PC-9 (cell line): ENCODE measurements around the gene FZD8. TPM values are rescaled to one million over a fixed set of nuclear protein-coding genes. Genes with fewer than 3 reads are reported as not detected.
A peak's percentile ranks its signal among the peaks of the same experiment; 100 is the strongest.

ENCODE experiments used
- BruUV-seq: library from RNA; stranded (reverse); fragments of 400-500 nt; replicated peaks from 2 replicates; lab custom pipeline; 2021; lab: Mats Ljungman, UMichigan
- CTCF ChIA-PET: fragments of 300-600 bp; sonication (Branson Sonifier 250); formaldehyde crosslinking; loops from one replicate; lab custom pipeline; 2022; ENCODE audit warnings: antibody characterized with exemption; lab: Charles Lee
- POLR2A ChIA-PET: fragments of 300-600 bp; sonication (Branson Sonifier 250); formaldehyde crosslinking; loops from one replicate; lab custom pipeline; 2022; ENCODE audit warnings: antibody characterized with exemption; ENCODE audit not compliant: unreplicated experiment; lab: Charles Lee
- DNase-seq, 2 experiments: peaks; one replicate each; pipeline versions ENCODE4 v3.0.0 to v3.0.0-alpha.2; 2015 to 2022; ENCODE audit warnings: mixed read lengths in 1 of 2
- H2AFZ ChIP-seq: fragments of 200-600 bp; sonication (generic); 2 replicates; pipeline ENCODE4 v1.8.1; 2017; ENCODE audit warnings: antibody characterized with exemption
- H3F3A ChIP-seq: fragments of 200-600 bp; sonication (generic); 2 replicates; pipeline ENCODE4 v1.8.1; 2017; ENCODE audit warnings: antibody characterized with exemption, mild to moderate bottlenecking, low read depth; ENCODE audit not compliant: insufficient read depth
- H3K27ac ChIP-seq: fragments of 200-600 bp; sonication (generic); 2 replicates; pipeline ENCODE4 v1.6.1; 2016; ENCODE audit warnings: mixed run types
- H3K27me3 ChIP-seq: fragments of 200-600 bp; sonication (generic); 2 replicates; pipeline ENCODE4 v1.6.1; 2016; ENCODE audit warnings: low read depth, mixed run types; ENCODE audit not compliant: insufficient read depth
- H3K36me3 ChIP-seq: fragments of 200-600 bp; sonication (generic); 2 replicates; pipeline ENCODE4 v1.6.1; 2016; ENCODE audit warnings: low read depth, mixed run types
- H3K4me1 ChIP-seq: fragments of 200-600 bp; sonication (generic); replicated peaks from 2 replicates; pipeline ENCODE4 v1.6.1; 2016; ENCODE audit warnings: mixed run types; ENCODE audit not compliant: insufficient read depth
- H3K4me2 ChIP-seq: fragments of 200-600 bp; sonication (generic); 2 replicates; pipeline ENCODE4 v1.6.1; 2017; ENCODE audit warnings: mixed run types
- H3K4me3 ChIP-seq: fragments of 200-600 bp; sonication (generic); 2 replicates; pipeline ENCODE4 v1.6.1; 2016; ENCODE audit warnings: mixed run types
- H3K79me2 ChIP-seq: fragments of 200-600 bp; sonication (generic); 2 replicates; pipeline ENCODE4 v1.6.1; 2017; ENCODE audit warnings: low read depth, mixed run types
- H3K9me2 ChIP-seq: fragments of 200-600 bp; sonication (generic); 2 replicates; pipeline ENCODE4 v1.8.1; 2017; ENCODE audit warnings: mild to moderate bottlenecking; ENCODE audit not compliant: insufficient read depth
- H3K9me3 ChIP-seq: fragments of 200-600 bp; sonication (generic); 2 replicates; pipeline ENCODE4 v1.8.1; 2016; ENCODE audit warnings: low read depth; ENCODE audit not compliant: insufficient read depth
- H4K20me1 ChIP-seq: fragments of 200-600 bp; sonication (generic); 2 replicates; pipeline ENCODE4 v1.8.1; 2017; ENCODE audit not compliant: insufficient read depth
- CTCF ChIP-seq: fragments of 200-600 bp; sonication (generic); conservative IDR thresholded peaks from 2 replicates; pipeline ENCODE4 v1.6.1; 2017; ENCODE audit warnings: mixed run types, antibody characterized with exemption, mild to moderate bottlenecking, moderate library complexity
- EZH2 ChIP-seq: fragments of 200-600 bp; sonication (generic); IDR thresholded peaks from 2 replicates; pipeline ENCODE4 v1.8.0; 2017; ENCODE audit warnings: antibody characterized with exemption, low read depth
- intact Hi-C: fragments of 100-400 bp; cut with micrococcal nuclease; formaldehyde crosslinking; loops from one replicate; pipeline ENCODE4 v1.10.0; 2022; ENCODE audit not compliant: unreplicated experiment
- total RNA-seq: library from RNA; stranded (reverse); gene quantifications from 2 replicates; pipeline ENCODE4 v1.2.3, GENCODE V29; 2021

The FZD8 gene
- total RNA-seq, 1 experiment from 2014 or later: not detected

- Histone ChIP-seq H3F3A (no peaks in the 10 kb centered on the region), H3K4me3 (no peak overlapping the region), H3K36me3 (no peaks in the 10 kb centered on the region), H3K4me1 (no peaks in the 10 kb centered on the region), H2AFZ (no peak overlapping the region), H3K9me3 (no peaks in the 10 kb centered on the region), H3K27me3 (no peaks in the 10 kb centered on the region; the same call in 1 of the 2 replicates), H3K27ac (no peak overlapping the region), H3K9me2 (no peaks in the 10 kb centered on the region), H3K4me2 (no peak overlapping the region), H4K20me1 (no peaks in the 10 kb centered on the region), H3K79me2 (no peaks in the 10 kb centered on the region)
- POLR2A ChIA-PET: no interaction called here
- no peak for TF ChIP-seq CTCF
- no peak for TF ChIP-seq EZH2
- BruUV-seq: no TSS peak
- no peak for DNase-seq
- intact Hi-C loops: loop anchor here (5.0 kb wide), 1 partner anchor 1245 kb away; no protein-coding TSS in a partner anchor
- CTCF ChIA-PET: interaction anchor here (0.8 kb wide), 1 partner anchor 1244 kb away, joined by 3 read pairs; no protein-coding TSS in a partner anchor
These were observed 4.6 kb downstream of the FZD8 start for GRCh38 chr10:35637462-35637861.

- intact Hi-C loops: loop anchor here (5.0 kb wide), 1 partner anchor 1245 kb away; no protein-coding TSS in a partner anchor
- no peak for TF ChIP-seq EZH2
- TF ChIP-seq CTCF: no peak
- DNase-seq: no peak
- no peaks in the 10 kb centered on the region for H3K79me2 ChIP-seq
- H3K9me3 ChIP-seq: no peaks in the 10 kb centered on the region
- no peaks in the 10 kb centered on the region for H4K20me1 ChIP-seq
- POLR2A ChIA-PET: no interaction called here
- H3K4me3 ChIP-seq: no peak overlapping the region
- no peaks in the 10 kb centered on the region for H3F3A ChIP-seq
- H3K36me3 ChIP-seq: no peaks in the 10 kb centered on the region
- no TSS peak for BruUV-seq
- no peaks in the 10 kb centered on the region for H3K4me1 ChIP-seq
- no peak overlapping the region for H2AFZ ChIP-seq
- H3K27ac ChIP-seq: no peak overlapping the region
- no peak overlapping the region for H3K4me2 ChIP-seq
- H3K9me2 ChIP-seq: no peaks in the 10 kb centered on the region
- no peaks in the 10 kb centered on the region for H3K27me3 ChIP-seq
- CTCF ChIA-PET: no interaction called here
These were observed 5.1 kb downstream of the FZD8 start for GRCh38 chr10:35636956-35637355.

GRCh38 chr10:35635576-35635975, 6.5 kb downstream of the FZD8 start:
- Histone ChIP-seq H2AFZ (no peak overlapping the region), H3K4me2 (no peak overlapping the region), H3K36me3 (no peaks in the 10 kb centered on the region), H3F3A (no peaks in the 10 kb centered on the region), H3K4me3 (no peak overlapping the region), H3K79me2 (no peaks in the 10 kb centered on the region), H4K20me1 (no peaks in the 10 kb centered on the region), H3K9me2 (no peaks in the 10 kb centered on the region), H3K27me3 (no peaks in the 10 kb centered on the region), H3K9me3 (no peaks in the 10 kb centered on the region), H3K4me1 (no peaks in the 10 kb centered on the region), H3K27ac (no peak overlapping the region)
- no peak for TF ChIP-seq EZH2
- peak; percentile 81 for TF ChIP-seq CTCF
- DNase-seq: peak in 1 of 2 experiments; percentile 18
- ChIA-PET CTCF (interaction anchor here (0.6 to 0.8 kb wide), 2 partner anchors 1144 to 1245 kb away, joined by 3 to 4 read pairs; no protein-coding TSS in a partner anchor), POLR2A (interaction anchor here (0.6 kb wide), 1 partner anchor 1860 kb away, joined by 3 read pairs; no protein-coding TSS in a partner anchor)
- intact Hi-C loops: loop anchor here (2.0 to 5.0 kb wide), 3 partner anchors 399 to 1247 kb away; no protein-coding TSS in a partner anchor
- BruUV-seq: no TSS peak
